ENCODE measurements around the gene CDNF.

DNA sequence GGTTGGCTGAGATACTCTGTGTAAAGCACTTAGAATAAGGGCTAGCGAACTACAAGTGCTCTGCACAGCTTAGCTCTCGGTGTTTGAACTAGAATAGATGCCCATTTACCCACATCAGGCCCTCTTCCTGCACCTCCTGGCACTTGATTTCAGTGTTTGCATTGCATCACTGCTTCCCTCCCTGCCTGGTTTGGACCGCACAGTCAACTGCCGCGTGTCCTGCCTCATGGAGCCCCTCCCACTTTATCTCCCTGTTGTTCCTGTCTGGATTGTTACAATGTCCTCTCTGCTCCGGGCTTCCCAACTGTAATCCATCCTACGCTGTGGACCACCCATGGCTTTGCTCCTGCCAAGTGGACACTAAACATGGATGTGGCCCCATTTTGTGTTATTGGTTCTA, 65.4 kb downstream of the CDNF start:
- TF ChIP-seq TARDBP (IDR thresholded peaks at IDR 0.05), result no peak
- no peak for TF ChIP-seq FOXM1 (IDR thresholded peaks at IDR 0.05; ENCODE audit: borderline replicate concordance)
- TF ChIP-seq, protein P1, sequence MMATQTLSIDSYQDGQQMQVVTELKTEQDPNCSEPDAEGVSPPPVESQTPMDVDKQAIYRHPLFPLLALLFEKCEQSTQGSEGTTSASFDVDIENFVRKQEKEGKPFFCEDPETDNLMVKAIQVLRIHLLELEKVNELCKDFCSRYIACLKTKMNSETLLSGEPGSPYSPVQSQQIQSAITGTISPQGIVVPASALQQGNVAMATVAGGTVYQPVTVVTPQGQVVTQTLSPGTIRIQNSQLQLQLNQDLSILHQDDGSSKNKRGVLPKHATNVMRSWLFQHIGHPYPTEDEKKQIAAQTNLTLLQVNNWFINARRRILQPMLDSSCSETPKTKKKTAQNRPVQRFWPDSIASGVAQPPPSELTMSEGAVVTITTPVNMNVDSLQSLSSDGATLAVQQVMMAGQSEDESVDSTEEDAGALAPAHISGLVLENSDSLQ (IDR thresholded peaks at IDR 0.05), result no peak
- TF ChIP-seq BHLHE40 (IDR thresholded peaks at IDR 0.05; ENCODE audit: borderline replicate concordance), result no peak
- TF ChIP-seq LEF1 (IDR thresholded peaks at IDR 0.05; ENCODE audit: borderline replicate concordance), result no peak
- no peak for TF ChIP-seq ARNT (IDR thresholded peaks at IDR 0.05)
- TF ChIP-seq CTBP1 (IDR thresholded peaks at IDR 0.05; ENCODE audit: borderline replicate concordance), result no peak
- no peak for TF ChIP-seq SUZ12 (IDR thresholded peaks at IDR 0.05)
- TF ChIP-seq L3MBTL2 (conservative IDR thresholded peaks at IDR 0.05), result no peak
- TF ChIP-seq FOXA1 (IDR thresholded peaks at IDR 0.05), result no peak
- no peak for TF ChIP-seq ELF4 (IDR thresholded peaks at IDR 0.05)
- no peak for TF ChIP-seq SP1 (IDR thresholded peaks at IDR 0.05)
